PC-9 (cell line): ENCODE data around the gene GAS2L1. TPM values are rescaled to one million over a fixed set of nuclear protein-coding genes. Genes with fewer than 3 reads are reported as not detected.
A peak's percentile ranks its signal among the peaks of the same experiment; 100 is the strongest.

Experiments
- BruUV-seq: library from RNA; stranded (reverse); fragments of 400-500 nt; replicated peaks from 2 replicates; lab custom pipeline; 2021; lab: Mats Ljungman, UMichigan
- CTCF ChIA-PET: fragments of 300-600 bp; sonication (Branson Sonifier 250); formaldehyde crosslinking; loops from one replicate; lab custom pipeline; 2022; ENCODE audit warnings: antibody characterized with exemption; lab: Charles Lee
- POLR2A ChIA-PET: fragments of 300-600 bp; sonication (Branson Sonifier 250); formaldehyde crosslinking; loops from one replicate; lab custom pipeline; 2022; ENCODE audit warnings: antibody characterized with exemption; ENCODE audit not compliant: unreplicated experiment; lab: Charles Lee
- DNase-seq, 2 experiments: peaks; one replicate each; pipeline versions ENCODE4 v3.0.0 to v3.0.0-alpha.2; 2015 to 2022; ENCODE audit warnings: mixed read lengths in 1 of 2
- H2AFZ ChIP-seq: fragments of 200-600 bp; sonication (generic); 2 replicates; pipeline ENCODE4 v1.8.1; 2017; ENCODE audit warnings: antibody characterized with exemption
- H3F3A ChIP-seq: fragments of 200-600 bp; sonication (generic); 2 replicates; pipeline ENCODE4 v1.8.1; 2017; ENCODE audit warnings: antibody characterized with exemption, mild to moderate bottlenecking, low read depth; ENCODE audit not compliant: insufficient read depth
- H3K27ac ChIP-seq: fragments of 200-600 bp; sonication (generic); 2 replicates; pipeline ENCODE4 v1.6.1; 2016; ENCODE audit warnings: mixed run types
- H3K27me3 ChIP-seq: fragments of 200-600 bp; sonication (generic); 2 replicates; pipeline ENCODE4 v1.6.1; 2016; ENCODE audit warnings: low read depth, mixed run types; ENCODE audit not compliant: insufficient read depth
- H3K36me3 ChIP-seq: fragments of 200-600 bp; sonication (generic); 2 replicates; pipeline ENCODE4 v1.6.1; 2016; ENCODE audit warnings: low read depth, mixed run types
- H3K4me1 ChIP-seq: fragments of 200-600 bp; sonication (generic); replicated peaks from 2 replicates; pipeline ENCODE4 v1.6.1; 2016; ENCODE audit warnings: mixed run types; ENCODE audit not compliant: insufficient read depth
- H3K4me2 ChIP-seq: fragments of 200-600 bp; sonication (generic); 2 replicates; pipeline ENCODE4 v1.6.1; 2017; ENCODE audit warnings: mixed run types
- H3K4me3 ChIP-seq: fragments of 200-600 bp; sonication (generic); 2 replicates; pipeline ENCODE4 v1.6.1; 2016; ENCODE audit warnings: mixed run types
- H3K79me2 ChIP-seq: fragments of 200-600 bp; sonication (generic); 2 replicates; pipeline ENCODE4 v1.6.1; 2017; ENCODE audit warnings: low read depth, mixed run types
- H3K9me2 ChIP-seq: fragments of 200-600 bp; sonication (generic); 2 replicates; pipeline ENCODE4 v1.8.1; 2017; ENCODE audit warnings: mild to moderate bottlenecking; ENCODE audit not compliant: insufficient read depth
- H3K9me3 ChIP-seq: fragments of 200-600 bp; sonication (generic); 2 replicates; pipeline ENCODE4 v1.8.1; 2016; ENCODE audit warnings: low read depth; ENCODE audit not compliant: insufficient read depth
- H4K20me1 ChIP-seq: fragments of 200-600 bp; sonication (generic); 2 replicates; pipeline ENCODE4 v1.8.1; 2017; ENCODE audit not compliant: insufficient read depth
- EZH2 ChIP-seq: fragments of 200-600 bp; sonication (generic); IDR thresholded peaks from 2 replicates; pipeline ENCODE4 v1.8.0; 2017; ENCODE audit warnings: antibody characterized with exemption, low read depth
- intact Hi-C: fragments of 100-400 bp; cut with micrococcal nuclease; formaldehyde crosslinking; loops from one replicate; pipeline ENCODE4 v1.10.0; 2022; ENCODE audit not compliant: unreplicated experiment
- total RNA-seq: library from RNA; stranded (reverse); gene quantifications from 2 replicates; pipeline ENCODE4 v1.2.3, GENCODE V29; 2021
- TF ChIP-seq, protein P1 (sequence below): fragments of 200-600 bp; sonication (generic); conservative IDR thresholded peaks from 2 replicates; pipeline ENCODE4 v1.6.1; 2017; ENCODE audit warnings: mixed run types, antibody characterized with exemption, mild to moderate bottlenecking, moderate library complexity

GAS2L1 gene
- total RNA-seq, 1 experiment from 2014 or later: 15.2 TPM

DNA sequence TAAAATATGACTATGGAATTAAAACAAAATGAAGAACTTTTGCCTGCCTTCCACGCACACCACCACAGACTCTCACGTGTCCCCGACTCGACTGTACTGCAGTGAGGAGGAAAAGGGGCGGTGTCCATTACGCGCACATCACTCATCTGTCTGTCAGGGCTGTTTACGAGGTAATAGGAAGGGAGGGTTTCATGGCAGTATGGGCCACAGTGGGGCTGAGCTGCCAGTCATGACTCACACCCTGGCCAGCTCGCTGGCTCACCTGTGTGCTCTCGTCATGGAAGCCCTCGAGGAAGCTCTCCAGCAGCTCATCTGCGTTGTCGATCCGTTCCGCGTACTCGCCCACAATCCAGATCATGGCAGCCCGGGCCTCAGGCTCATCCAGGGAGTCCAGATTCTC, 42.5 kb downstream of the GAS2L1 start:
- Histone ChIP-seq H3K4me2 (no peak overlapping the region), H3K9me3 (no peaks in the 10 kb centered on the region), H2AFZ (no peak overlapping the region), H3K27me3 (no peaks in the 10 kb centered on the region), H3K79me2 (no peaks in the 10 kb centered on the region), H3K9me2 (no peaks in the 10 kb centered on the region), H4K20me1 (no peaks in the 10 kb centered on the region; the same call in 1 of the 2 replicates), H3K4me3 (no peak overlapping the region), H3K27ac (no peak overlapping the region), H3F3A (peaks cover 28% of the 10 kb centered on the region; the same call in 1 of the 2 replicates), H3K4me1 (peaks cover 20% of the 10 kb centered on the region), H3K36me3 (peaks cover 22% of the 10 kb centered on the region)
- POLR2A ChIA-PET: no interaction called here
- no peak for TF ChIP-seq EZH2
- TF ChIP-seq, protein P1, sequence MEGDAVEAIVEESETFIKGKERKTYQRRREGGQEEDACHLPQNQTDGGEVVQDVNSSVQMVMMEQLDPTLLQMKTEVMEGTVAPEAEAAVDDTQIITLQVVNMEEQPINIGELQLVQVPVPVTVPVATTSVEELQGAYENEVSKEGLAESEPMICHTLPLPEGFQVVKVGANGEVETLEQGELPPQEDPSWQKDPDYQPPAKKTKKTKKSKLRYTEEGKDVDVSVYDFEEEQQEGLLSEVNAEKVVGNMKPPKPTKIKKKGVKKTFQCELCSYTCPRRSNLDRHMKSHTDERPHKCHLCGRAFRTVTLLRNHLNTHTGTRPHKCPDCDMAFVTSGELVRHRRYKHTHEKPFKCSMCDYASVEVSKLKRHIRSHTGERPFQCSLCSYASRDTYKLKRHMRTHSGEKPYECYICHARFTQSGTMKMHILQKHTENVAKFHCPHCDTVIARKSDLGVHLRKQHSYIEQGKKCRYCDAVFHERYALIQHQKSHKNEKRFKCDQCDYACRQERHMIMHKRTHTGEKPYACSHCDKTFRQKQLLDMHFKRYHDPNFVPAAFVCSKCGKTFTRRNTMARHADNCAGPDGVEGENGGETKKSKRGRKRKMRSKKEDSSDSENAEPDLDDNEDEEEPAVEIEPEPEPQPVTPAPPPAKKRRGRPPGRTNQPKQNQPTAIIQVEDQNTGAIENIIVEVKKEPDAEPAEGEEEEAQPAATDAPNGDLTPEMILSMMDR: no peak
- no TSS peak for BruUV-seq
- peak; percentile 70 to 71 for DNase-seq
- intact Hi-C loops: no loop called here
- CTCF ChIA-PET: interaction anchor here (0.6 kb wide), 1 partner anchor 143 kb away, joined by 4 read pairs; no protein-coding TSS in a partner anchor

GRCh38 chr22:29351042-29351441, 44.6 kb downstream of the GAS2L1 start:
- BruUV-seq: no TSS peak
- TF ChIP-seq, protein P1: no peak
- TF ChIP-seq EZH2: no peak
- H3K79me2 ChIP-seq: no peaks in the 10 kb centered on the region
- no peak overlapping the region for H3K4me3 ChIP-seq
- peaks cover 25% of the 10 kb centered on the region for H3K36me3 ChIP-seq
- no peak for DNase-seq
- no peak overlapping the region for H3K4me2 ChIP-seq
- H3K27ac ChIP-seq: no peak overlapping the region
- H3F3A ChIP-seq: peaks cover 10% of the 10 kb centered on the region; the same call in 1 of the 2 replicates
- no peaks in the 10 kb centered on the region for H4K20me1 ChIP-seq
- CTCF ChIA-PET: no interaction called here
- no peaks in the 10 kb centered on the region for H3K27me3 ChIP-seq
- H3K4me1 ChIP-seq: no peaks in the 10 kb centered on the region
- POLR2A ChIA-PET: no interaction called here
- no peaks in the 10 kb centered on the region for H3K9me2 ChIP-seq
- intact Hi-C loops: no loop called here
- H3K9me3 ChIP-seq: no peaks in the 10 kb centered on the region
- H2AFZ ChIP-seq: no peak overlapping the region

DNA sequence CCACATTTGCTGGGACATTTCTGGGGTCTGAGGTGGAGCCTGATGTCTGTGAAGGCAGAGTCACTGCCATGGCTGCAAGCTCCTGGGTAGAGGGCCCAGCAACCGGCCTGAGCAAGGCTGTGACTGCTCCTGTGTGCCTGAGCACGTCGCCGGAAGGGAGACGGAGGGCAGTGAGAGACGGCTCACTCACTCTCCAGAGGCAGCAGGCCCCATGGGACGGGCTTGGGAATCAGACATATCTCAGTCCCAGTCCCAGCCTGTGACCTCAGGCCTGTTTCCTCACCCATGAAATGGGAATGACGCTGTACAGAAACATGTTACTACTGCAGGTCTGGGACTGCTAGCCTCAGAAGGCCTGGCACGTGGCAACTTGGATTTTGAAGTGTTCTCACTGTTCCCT, 45.4 kb downstream of the GAS2L1 start:
- no TSS peak for BruUV-seq
- Histone ChIP-seq H4K20me1 (no peaks in the 10 kb centered on the region), H3K79me2 (no peaks in the 10 kb centered on the region), H3K4me2 (no peak overlapping the region), H3K36me3 (peaks cover 23% of the 10 kb centered on the region), H3K4me3 (no peak overlapping the region), H3F3A (peaks cover 7% of the 10 kb centered on the region; the same call in 1 of the 2 replicates), H3K27me3 (no peaks in the 10 kb centered on the region), H3K9me2 (no peaks in the 10 kb centered on the region), H3K4me1 (no peaks in the 10 kb centered on the region), H3K9me3 (no peaks in the 10 kb centered on the region), H2AFZ (no peak overlapping the region), H3K27ac (no peak overlapping the region)
- ChIA-PET POLR2A (interaction anchor here (0.5 kb wide), 1 partner anchor 1219 kb away, joined by 3 read pairs; no protein-coding TSS in a partner anchor), CTCF (no interaction called here)
- no peak for TF ChIP-seq EZH2
- TF ChIP-seq, protein P1: no peak
- no peak for DNase-seq
- intact Hi-C loops: no loop called here
